Rectal smooth muscle tissue (tissue), 1 donor: Measurements from ENCODE around the gene BEST1.
"Not testable (repeated sequence)": the region's sequence is repeated elsewhere in the genome, so short reads cannot be mapped to it uniquely, and the experiment has no call there.

Experiments
- H3K27ac ChIP-seq: one replicate; pipeline ENCODE4 v1.7.0; 2013; ENCODE audit warnings: low read depth, low read length, inconsistent platforms
- H3K27me3 ChIP-seq: one replicate; pipeline ENCODE4 v1.7.0; 2013; ENCODE audit warnings: low read length; ENCODE audit not compliant: control insufficient read depth, insufficient read depth
- H3K36me3 ChIP-seq: one replicate; pipeline ENCODE4 v1.7.0; 2013; ENCODE audit warnings: low read length; ENCODE audit not compliant: control insufficient read depth, insufficient read depth
- H3K4me1 ChIP-seq: one replicate; pipeline ENCODE4 v1.7.0; 2013; ENCODE audit warnings: low read length; ENCODE audit not compliant: control insufficient read depth, insufficient read depth
- H3K4me3 ChIP-seq: one replicate; pipeline ENCODE4 v1.7.0; 2013; ENCODE audit warnings: low read length
- H3K9ac ChIP-seq: one replicate; pipeline ENCODE4 v1.7.0; 2013; ENCODE audit warnings: low read length

Gene BEST1

GRCh38 chr11:61994981-61995380 lies 44.8 kb downstream of the BEST1 start:
- H3K4me1 ChIP-seq = no peaks in the 10 kb centered on the region
- H3K36me3 ChIP-seq = no peaks in the 10 kb centered on the region
- H3K4me3 ChIP-seq = no peak overlapping the region
- no peak overlapping the region for H3K9ac ChIP-seq
- no peak overlapping the region for H3K27ac ChIP-seq
- no peaks in the 10 kb centered on the region for H3K27me3 ChIP-seq

GRCh38 chr11:61996933-61997332 lies 46.8 kb downstream of the BEST1 start:
- H3K4me3 ChIP-seq = no peak overlapping the region
- no peaks in the 10 kb centered on the region for H3K4me1 ChIP-seq
- H3K9ac ChIP-seq = no peak overlapping the region
- H3K36me3 ChIP-seq = no peaks in the 10 kb centered on the region
- H3K27me3 ChIP-seq = no peaks in the 10 kb centered on the region
- H3K27ac ChIP-seq = no peak overlapping the region

- H3K9ac ChIP-seq = no peak overlapping the region
- no peak overlapping the region for H3K27ac ChIP-seq
- no peaks in the 10 kb centered on the region for H3K4me1 ChIP-seq
- H3K27me3 ChIP-seq = no peaks in the 10 kb centered on the region
- H3K36me3 ChIP-seq = no peaks in the 10 kb centered on the region
- no peak overlapping the region for H3K4me3 ChIP-seq
These were observed 49.2 kb downstream of the BEST1 start for GRCh38 chr11:61999141-61999975.

- H3K27ac ChIP-seq = no peak overlapping the region
- no peaks in the 10 kb centered on the region for H3K4me1 ChIP-seq
- H3K27me3 ChIP-seq = no peaks in the 10 kb centered on the region
- H3K9ac ChIP-seq = no peak overlapping the region
- H3K36me3 ChIP-seq = no peaks in the 10 kb centered on the region
- H3K4me3 ChIP-seq = no peak overlapping the region
These were observed 50.6 kb downstream of the BEST1 start for GRCh38 chr11:62000539-62001446.

- Histone ChIP-seq H3K4me3 (no peak overlapping the region), H3K36me3 (no peaks in the 10 kb centered on the region), H3K9ac (no peak overlapping the region), H3K27me3 (no peaks in the 10 kb centered on the region), H3K27ac (no peak overlapping the region), H3K4me1 (no peaks in the 10 kb centered on the region)
These were observed 51.5 kb downstream of the BEST1 start for GRCh38 chr11:62001450-62002191.

GRCh38 chr11:62002283-62002682 lies 52.1 kb downstream of the BEST1 start:
- H3K27me3 ChIP-seq, H3K4me1 ChIP-seq, H3K27ac ChIP-seq, H3K9ac ChIP-seq, H3K36me3 ChIP-seq, H3K4me3 ChIP-seq: not testable (repeated sequence)

- H3K27me3 ChIP-seq = no peaks in the 10 kb centered on the region
- no peak overlapping the region for H3K27ac ChIP-seq
- H3K4me1 ChIP-seq = no peaks in the 10 kb centered on the region
- no peak overlapping the region for H3K4me3 ChIP-seq
- no peak overlapping the region for H3K9ac ChIP-seq
- no peaks in the 10 kb centered on the region for H3K36me3 ChIP-seq
These were observed 54.3 kb downstream of the BEST1 start for GRCh38 chr11:62004473-62004872.

GRCh38 chr11:62008193-62008592 lies 58.0 kb downstream of the BEST1 start:
- no peaks in the 10 kb centered on the region for H3K27me3 ChIP-seq
- no peak overlapping the region for H3K9ac ChIP-seq
- H3K4me1 ChIP-seq = no peaks in the 10 kb centered on the region

GRCh38 chr11:62010935-62011528 lies 60.9 kb downstream of the BEST1 start:
- no peaks in the 10 kb centered on the region for H3K4me1 ChIP-seq
- no peak overlapping the region for H3K4me3 ChIP-seq
- no peaks in the 10 kb centered on the region for H3K27me3 ChIP-seq
- no peak overlapping the region for H3K27ac ChIP-seq
- H3K9ac ChIP-seq = no peak overlapping the region
- no peaks in the 10 kb centered on the region for H3K36me3 ChIP-seq

More at GRCh38 chr11:62008193-62008592, 58.0 kb downstream of the BEST1 start:
- Histone ChIP-seq H3K4me3 (no peak overlapping the region), H3K27ac (no peak overlapping the region), H3K36me3 (no peaks in the 10 kb centered on the region)

GRCh38 chr11:62011881-62012280 lies 61.7 kb downstream of the BEST1 start:
- Histone ChIP-seq H3K27ac (no peak overlapping the region), H3K4me1 (no peaks in the 10 kb centered on the region), H3K4me3 (no peak overlapping the region), H3K9ac (no peak overlapping the region), H3K27me3 (no peaks in the 10 kb centered on the region), H3K36me3 (no peaks in the 10 kb centered on the region)

- no peak overlapping the region for H3K27ac ChIP-seq
- no peaks in the 10 kb centered on the region for H3K4me1 ChIP-seq
- no peak overlapping the region for H3K4me3 ChIP-seq
- H3K27me3 ChIP-seq = no peaks in the 10 kb centered on the region
- no peaks in the 10 kb centered on the region for H3K36me3 ChIP-seq
- no peak overlapping the region for H3K9ac ChIP-seq
These were observed 62.3 kb downstream of the BEST1 start for GRCh38 chr11:62012451-62012831.
